DMS 273 treated with DMSO at 0.1 percent for 48 hours (cell line): ENCODE measurements around the gene TCHP.
A peak's percentile ranks its signal among the peaks of the same experiment; 100 is the strongest.

ENCODE experiments used
- DNase-seq: peaks from one replicate; lab custom pipeline; 2025; lab: John Stamatoyannopoulos, UW

TCHP gene

GRCh38 chr12:109961612-109962011 lies 61.5 kb downstream of the TCHP start:
- no peak for DNase-seq

- DNase-seq: peak; percentile 16
Measured at GRCh38 chr12:109962398-109962797, 62.3 kb downstream of the TCHP start.

- DNase-seq: no peak
Measured at GRCh38 chr12:109963330-109963729, 63.3 kb downstream of the TCHP start.

GRCh38 chr12:109963743-109964429 lies 63.8 kb downstream of the TCHP start:
- no peak for DNase-seq

- no peak for DNase-seq
Measured at GRCh38 chr12:109966546-109966945, 66.5 kb downstream of the TCHP start.

- DNase-seq: no peak
Measured at GRCh38 chr12:109967383-109968031, 67.4 kb downstream of the TCHP start.
